HCT116 (cell line): ENCODE measurements around the gene PSMG3. TPM values are rescaled to one million over a fixed set of nuclear protein-coding genes. Genes with fewer than 3 reads are reported as not detected.

ENCODE experiments used
- ATAC-seq: fragments of 200-7000 bp; cut with Tn5 transposase; 2 replicates; pipeline ENCODE4 v1.9.1; 2020; ENCODE audit warnings: mild to moderate bottlenecking, moderate library complexity
- BruUV-seq: library from RNA; stranded (reverse); fragments of 400-500 nt; replicated peaks from 2 replicates; lab custom pipeline; 2021; lab: Mats Ljungman, UMichigan
- CTCF ChIA-PET: fragments of 300-600 bp; sonication (Branson Sonifier 250); formaldehyde crosslinking; loops from one replicate; lab custom pipeline; 2021; ENCODE audit warnings: antibody characterized with exemption; lab: Charles Lee
- POLR2A ChIA-PET: fragments of 300-600, 350-600 bp; sonication (Branson Sonifier 250); formaldehyde crosslinking; loops from one replicate; lab custom pipeline; 2021; ENCODE audit warnings: antibody characterized with exemption; lab: Charles Lee
- RAD21 ChIA-PET, 2 experiments: fragments of 300-600 bp; sonication (Branson Sonifier 250); formaldehyde crosslinking; loops; one replicate each; lab custom pipeline; 2023; ENCODE audit warnings: low total read pairs in 2 of 2; ENCODE audit not compliant: uncharacterized antibody in 2 of 2, unreplicated experiment in 2 of 2, low non-redundant PET in 1 of 2; lab: Charles Lee
- DNase-seq: peaks from one replicate; pipeline ENCODE4 v3.0.0-alpha.2; 2010; ENCODE audit warnings: low read depth, low spot score
- H2AFZ ChIP-seq: fragments of 200-600 bp; shearing (Covaris generic), sonication (generic); 2 replicates; pipeline ENCODE4 v1.6.1; 2017; ENCODE audit warnings: low read depth, mixed run types, mixed read lengths, antibody characterized with exemption, low read length; ENCODE audit not compliant: poor library complexity, severe bottlenecking
- H3K27ac ChIP-seq: 2 replicates; pipeline ENCODE4 v1.5.1; 2012; ENCODE audit warnings: low read depth, low read length
- H3K27me3 ChIP-seq: fragments of 200-600 bp; sonication (generic); 2 replicates; pipeline ENCODE4 v1.6.1; 2016; ENCODE audit warnings: mixed run types, low read length, mixed read lengths; ENCODE audit not compliant: insufficient read depth
- H3K36me3 ChIP-seq, 2 experiments: fragments of 200-500 bp in 1 of 2; fragments of 200-600 bp in 1 of 2; sonication (Bioruptor generic) in 1 of 2; sonication (generic) in 1 of 2; 2 replicates each; pipeline versions ENCODE4 v1.5.1 to v1.6.1; 2014 to 2016; ENCODE audit warnings: low read length in 2 of 2, inconsistent platforms in 1 of 2, mixed read lengths in 1 of 2, mixed run types in 1 of 2; ENCODE audit not compliant: insufficient read depth in 2 of 2, control insufficient read depth in 1 of 2
- H3K4me1 ChIP-seq, 2 experiments: fragments of 200-600 bp in 1 of 2; sonication (generic) in 1 of 2; 2 replicates each; pipeline versions ENCODE4 v1.5.1 to v1.6.1; 2012 to 2017; ENCODE audit warnings: low read length in 2 of 2, inconsistent platforms in 1 of 2, mild to moderate bottlenecking in 1 of 2, mixed read lengths in 1 of 2, mixed run types in 1 of 2, moderate library complexity in 1 of 2; ENCODE audit not compliant: insufficient read depth in 2 of 2, control insufficient read depth in 1 of 2
- H3K4me2 ChIP-seq: fragments of 200-600 bp; sonication (generic); 2 replicates; pipeline ENCODE4 v1.6.1; 2017; ENCODE audit warnings: mixed run types, low read length, mixed read lengths
- H3K4me3 ChIP-seq, 2 experiments: fragments of 200-600 bp in 1 of 2; sonication (generic) in 1 of 2; replicated peaks in 1 of 2; 2 replicates each; pipeline ENCODE4 v1.5.1; 2011 to 2016; ENCODE audit warnings: low read length in 2 of 2, control low read depth in 1 of 2, low read depth in 1 of 2, mild to moderate bottlenecking in 1 of 2, mixed read lengths in 1 of 2, mixed run types in 1 of 2
- H3K79me2 ChIP-seq: fragments of 200-600 bp; sonication (generic); 2 replicates; pipeline ENCODE4 v1.6.1; 2017; ENCODE audit warnings: mild to moderate bottlenecking, mixed run types, low read length, moderate library complexity, mixed read lengths; ENCODE audit not compliant: insufficient read depth
- H3K9ac ChIP-seq: fragments of 200-600 bp; sonication (generic); 2 replicates; pipeline ENCODE4 v1.6.1; 2016; ENCODE audit warnings: low read length, mixed read lengths
- H3K9me2 ChIP-seq: fragments of 200-600 bp; sonication (generic), shearing (Covaris generic); 2 replicates; pipeline ENCODE4 v1.6.1; 2017; ENCODE audit warnings: mixed run types, mild to moderate bottlenecking, moderate library complexity; ENCODE audit not compliant: insufficient read depth
- H3K9me3 ChIP-seq, 2 experiments: fragments of 200-500 bp in 1 of 2; fragments of 200-600 bp in 1 of 2; sonication (Bioruptor generic) in 1 of 2; sonication (generic) in 1 of 2; 2 replicates each; pipeline ENCODE4 v1.6.1; 2014 to 2017; ENCODE audit warnings: low read length in 2 of 2, mixed read lengths in 2 of 2, inconsistent platforms in 1 of 2, low read depth in 1 of 2, mild to moderate bottlenecking in 1 of 2, mixed run types in 1 of 2, moderate library complexity in 1 of 2; ENCODE audit not compliant: control insufficient read depth in 1 of 2, insufficient read depth in 1 of 2
- H4K20me1 ChIP-seq: fragments of 200-600 bp; sonication (generic), shearing (Covaris generic); 2 replicates; pipeline ENCODE4 v1.6.1; 2017; ENCODE audit warnings: mixed run types, mild to moderate bottlenecking, moderate library complexity; ENCODE audit not compliant: insufficient read depth
- CBX3 ChIP-seq: IDR thresholded peaks from 2 replicates; pipeline ENCODE4 v1.6.1; 2012; ENCODE audit warnings: low read depth
- CEBPB ChIP-seq: IDR thresholded peaks from 2 replicates; pipeline ENCODE4 v1.6.1; 2012; ENCODE audit warnings: low read depth
- EZH2 ChIP-seq: fragments of 200-600 bp; sonication (generic); IDR thresholded peaks from 2 replicates; pipeline ENCODE4 v1.6.1; 2017; ENCODE audit warnings: antibody characterized with exemption, mixed run types
- EZH2phosphoT487 ChIP-seq: fragments of 200-600 bp; IDR thresholded peaks from 2 replicates; pipeline ENCODE4 v1.6.1; 2018; ENCODE audit warnings: antibody characterized with exemption, borderline replicate concordance
- MAX ChIP-seq: IDR thresholded peaks from 2 replicates; pipeline ENCODE4 v1.6.1; 2012
- POLR2A ChIP-seq: IDR thresholded peaks from 2 replicates; pipeline ENCODE4 v1.7.0; 2011; ENCODE audit warnings: borderline replicate concordance; ENCODE audit not compliant: insufficient read depth, insufficient read length; ENCODE audit errors: extremely low read depth
- POLR2AphosphoS5 ChIP-seq: IDR thresholded peaks from 2 replicates; pipeline ENCODE4 v1.6.1; 2011; ENCODE audit warnings: mild to moderate bottlenecking, low read depth, low read length, moderate library complexity
- SIN3A ChIP-seq: IDR thresholded peaks from 2 replicates; pipeline ENCODE4 v1.6.1; 2012; ENCODE audit warnings: low read depth
- SP1 ChIP-seq: IDR thresholded peaks from 2 replicates; pipeline ENCODE4 v1.6.1; 2012; ENCODE audit warnings: low read depth
- TCF7L2 ChIP-seq: IDR thresholded peaks from 2 replicates; pipeline ENCODE4 v1.7.0; 2011; ENCODE audit warnings: borderline replicate concordance, inconsistent platforms; ENCODE audit not compliant: insufficient read depth, insufficient read length; ENCODE audit errors: extremely low read depth
- ZBTB33 ChIP-seq: IDR thresholded peaks from 2 replicates; pipeline ENCODE4 v1.6.1; 2011; ENCODE audit warnings: mild to moderate bottlenecking, low read length, moderate library complexity; ENCODE audit not compliant: insufficient replicate concordance; ENCODE audit errors: extremely low read depth
- ZFX ChIP-seq: fragments of 450-650 bp; IDR thresholded peaks from 2 replicates; pipeline ENCODE4 v1.6.1; 2017
- ZNF274 ChIP-seq: fragments of 200-500 bp; sonication (Bioruptor generic); IDR thresholded peaks from 2 replicates; pipeline ENCODE4 v1.6.1; 2014; ENCODE audit warnings: mild to moderate bottlenecking, low read depth, low read length, inconsistent platforms
- intact Hi-C: fragments of 100-400 bp; cut with micrococcal nuclease; formaldehyde crosslinking; loops from 2 replicates; pipeline ENCODE4 v1.10.0; 2022
- total RNA-seq: library from RNA; stranded (reverse); gene quantifications from one replicate; pipeline ENCODE4 v1.2.1, GENCODE V29; 2021; ENCODE audit not compliant: unreplicated experiment
- TF ChIP-seq, protein P1 (sequence below): IDR thresholded peaks from 2 replicates; pipeline ENCODE4 v1.6.1; 2012

Gene PSMG3
- total RNA-seq, 1 experiment from 2014 or later: 60.9 TPM

DNA sequence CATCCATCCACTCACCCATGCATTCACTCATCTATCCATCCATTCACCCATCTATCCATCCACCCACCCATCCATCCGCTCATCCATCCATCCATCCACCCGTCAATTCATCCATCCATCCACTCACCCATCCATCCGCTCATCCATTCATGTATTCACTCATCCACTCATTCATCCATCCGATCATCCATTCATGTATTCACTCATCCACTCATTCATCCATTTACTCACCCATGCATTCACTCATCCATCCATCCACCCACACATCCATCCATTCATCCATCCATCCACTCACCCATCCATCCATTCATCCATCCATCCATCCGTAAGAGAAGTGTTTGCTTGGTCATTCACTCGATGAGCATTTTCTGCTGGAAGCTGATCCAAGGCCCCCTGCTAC lies 8.7 kb upstream of the PSMG3 start:
- no peak for DNase-seq
- Histone ChIP-seq H3K4me3 (no peak overlapping the region), H3K27me3 (no peaks in the 10 kb centered on the region), H3K27ac (no peak overlapping the region), H3K4me1 (peaks cover 0 to 8% of the 10 kb centered on the region in 2 experiments; a peak in 1 of 4 replicates), H3K79me2 (no peaks in the 10 kb centered on the region), H3K9me2 (no peaks in the 10 kb centered on the region; the same call in 1 of the 2 replicates), H2AFZ (no peak overlapping the region), H3K9me3 (no peaks in the 10 kb centered on the region), H4K20me1 (no peaks in the 10 kb centered on the region), H3K9ac (no peak overlapping the region), H3K36me3 (no peaks in the 10 kb centered on the region), H3K4me2 (no peak overlapping the region)
- BruUV-seq: no TSS peak
- ChIA-PET CTCF (interaction anchor here (0.7 to 0.9 kb wide), 2 partner anchors 23 to 890 kb away, joined by 3 to 8 read pairs; partner anchors contain the start of gene TMEM184A), POLR2A (no interaction called here), RAD21 (interaction anchor here in 1 of 2 experiments (0.6 kb wide), 1 partner anchor 85 kb away, joined by 5 read pairs; no protein-coding TSS in a partner anchor)
- intact Hi-C loops: loop anchor here (2.0 to 10.0 kb wide), 4 partner anchors 156 to 889 kb away; no protein-coding TSS in a partner anchor
- TF ChIP-seq CBX3 (no peak), POLR2AphosphoS5 (no peak), SP1 (no peak)
- no peak for ATAC-seq

GRCh38 chr7:1576521-1577253 lies 6.9 kb upstream of the PSMG3 start:
- Histone ChIP-seq H3K27ac (no peak overlapping the region), H3K36me3 (no peaks in the 10 kb centered on the region), H3K9me2 (no peaks in the 10 kb centered on the region; the same call in 1 of the 2 replicates), H3K4me1 (peaks cover under 1 to 10% of the 10 kb centered on the region in 2 experiments), H3K27me3 (no peaks in the 10 kb centered on the region), H3K4me3 (no peak overlapping the region), H2AFZ (no peak overlapping the region), H3K9me3 (no peaks in the 10 kb centered on the region), H3K79me2 (no peaks in the 10 kb centered on the region), H4K20me1 (no peaks in the 10 kb centered on the region), H3K4me2 (no peak overlapping the region), H3K9ac (no peak overlapping the region)
- no TSS peak for BruUV-seq
- DNase-seq: no peak
- no peak for ATAC-seq
- CTCF ChIA-PET: no interaction called here
- intact Hi-C loops: loop anchor here (5.0 to 10.0 kb wide), 3 partner anchors 158 to 891 kb away; no protein-coding TSS in a partner anchor
- POLR2A ChIA-PET: no interaction called here
- RAD21 ChIA-PET: no interaction called here
- no peak for TF ChIP-seq SP1
- no peak for TF ChIP-seq ZNF274
- no peak for TF ChIP-seq CBX3
- no peak for TF ChIP-seq SIN3A
- no peak for TF ChIP-seq POLR2AphosphoS5
- no peak for TF ChIP-seq TCF7L2
- TF ChIP-seq ZBTB33: no peak
- TF ChIP-seq ZFX: no peak
- TF ChIP-seq CEBPB: no peak
- no peak for TF ChIP-seq MAX
- TF ChIP-seq EZH2: no peak
- TF ChIP-seq EZH2phosphoT487: no peak
- no peak for TF ChIP-seq POLR2A
- TF ChIP-seq, protein P1, sequence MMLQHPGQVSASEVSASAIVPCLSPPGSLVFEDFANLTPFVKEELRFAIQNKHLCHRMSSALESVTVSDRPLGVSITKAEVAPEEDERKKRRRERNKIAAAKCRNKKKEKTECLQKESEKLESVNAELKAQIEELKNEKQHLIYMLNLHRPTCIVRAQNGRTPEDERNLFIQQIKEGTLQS: no peak
